IMR-90 (cell line): ENCODE data around the gene FOXO6. TPM values are rescaled to one million over a fixed set of nuclear protein-coding genes. Genes with fewer than 3 reads are reported as not detected.

ENCODE experiments used
- ATAC-seq: fragments of 200-7000 bp; cut with Tn5 transposase; 2 replicates; pipeline ENCODE4 v1.9.1; 2020; ENCODE audit warnings: low read depth, mild to moderate bottlenecking, moderate library complexity
- BruUV-seq: library from RNA; stranded (reverse); fragments of 400-500 nt; replicated peaks from 2 replicates; lab custom pipeline; 2021; lab: Mats Ljungman, UMichigan
- CTCF ChIA-PET: fragments of 300-600 bp; formaldehyde crosslinking; extraction: SDS; loops from one replicate; lab custom pipeline; 2021; ENCODE audit warnings: antibody characterized with exemption; lab: Yijun Ruan, JAX
- POLR2A ChIA-PET: fragments of 300-600 bp; sonication (Branson Sonifier 250); formaldehyde crosslinking; loops from one replicate; lab custom pipeline; 2022; ENCODE audit warnings: antibody characterized with exemption; ENCODE audit not compliant: unreplicated experiment; lab: Charles Lee
- DNase-seq: peaks from one replicate; pipeline ENCODE4 v3.0.0; 2013
- H2AFZ ChIP-seq: replicated peaks from 2 replicates; pipeline ENCODE3; 2013; ENCODE audit warnings: low read length, mild to moderate bottlenecking; ENCODE audit not compliant: poor library complexity
- H2AK5ac ChIP-seq: 2 replicates; pipeline ENCODE4 v1.6.1; 2013; ENCODE audit warnings: low read depth, low read length, inconsistent platforms
- H2AK9ac ChIP-seq: replicated peaks from 2 replicates; pipeline ENCODE3; 2013; ENCODE audit warnings: mild to moderate bottlenecking, low read depth, low read length, moderate library complexity; ENCODE audit not compliant: poor library complexity
- H2BK120ac ChIP-seq: 2 replicates; pipeline ENCODE4 v1.6.1; 2013; ENCODE audit warnings: low read depth, low read length, inconsistent platforms
- H2BK15ac ChIP-seq: 3 replicates; pipeline ENCODE4 v1.6.1; 2013; ENCODE audit warnings: low read depth, low read length, inconsistent platforms
- H2BK20ac ChIP-seq: 2 replicates; pipeline ENCODE4 v1.6.1; 2013; ENCODE audit warnings: low read depth, mild to moderate bottlenecking, inconsistent platforms, low read length, moderate library complexity
- H2BK5ac ChIP-seq: 2 replicates; pipeline ENCODE4 v1.6.1; 2013; ENCODE audit warnings: mild to moderate bottlenecking, low read depth, low read length, inconsistent platforms; ENCODE audit not compliant: poor library complexity, severe bottlenecking
- H3K14ac ChIP-seq: replicated peaks from 2 replicates; pipeline ENCODE4 v1.6.1; 2013; ENCODE audit warnings: low read depth, low read length, inconsistent platforms
- H3K18ac ChIP-seq: 2 replicates; pipeline ENCODE4 v1.6.1; 2013; ENCODE audit warnings: low read depth, low read length, control low read depth
- H3K23ac ChIP-seq: 2 replicates; pipeline ENCODE4 v1.6.1; 2013; ENCODE audit warnings: low read depth, low read length, inconsistent platforms
- H3K27ac ChIP-seq: 2 replicates; pipeline ENCODE4 v1.5.1; 2013; ENCODE audit warnings: mild to moderate bottlenecking, control low read depth, low read length; ENCODE audit not compliant: insufficient read depth
- H3K27me3 ChIP-seq: 2 replicates; pipeline ENCODE4 v1.6.1; 2013; ENCODE audit warnings: low read length; ENCODE audit not compliant: control insufficient read depth, insufficient read depth
- H3K36me3 ChIP-seq: 2 replicates; pipeline ENCODE4 v1.6.1; 2013; ENCODE audit warnings: low read length, mixed read lengths; ENCODE audit not compliant: control insufficient read depth, insufficient read depth
- H3K4ac ChIP-seq: 2 replicates; pipeline ENCODE4 v1.6.1; 2013; ENCODE audit warnings: low read depth, low read length, inconsistent platforms
- H3K4me1 ChIP-seq: 2 replicates; pipeline ENCODE4 v1.6.1; 2013; ENCODE audit warnings: low read length, mixed read lengths; ENCODE audit not compliant: control insufficient read depth, insufficient read depth
- H3K4me2 ChIP-seq: 2 replicates; pipeline ENCODE4 v1.6.1; 2013; ENCODE audit warnings: low read depth, mild to moderate bottlenecking, control low read depth, low read length, moderate library complexity
- H3K4me3 ChIP-seq: 2 replicates; pipeline ENCODE4 v1.5.1; 2013; ENCODE audit warnings: low read depth, mild to moderate bottlenecking, control low read depth, low read length, moderate library complexity; ENCODE audit not compliant: insufficient read depth
- H3K56ac ChIP-seq: 2 replicates; pipeline ENCODE4 v1.6.1; 2013; ENCODE audit warnings: low read length, inconsistent platforms; ENCODE audit not compliant: insufficient read depth; ENCODE audit errors: extremely low read depth
- H3K79me1 ChIP-seq, 2 experiments: 2 replicates each; pipeline ENCODE4 v1.6.1; 2013; ENCODE audit warnings: low read length in 2 of 2, inconsistent platforms in 1 of 2, low read depth in 1 of 2
- H3K9ac ChIP-seq: 2 replicates; pipeline ENCODE4 v1.6.1; 2013; ENCODE audit warnings: low read depth, low read length, control low read depth
- H3K9me1 ChIP-seq: 2 replicates; pipeline ENCODE4 v1.6.1; 2013; ENCODE audit warnings: low read length, inconsistent platforms; ENCODE audit not compliant: insufficient read depth
- H3K9me3 ChIP-seq: 2 replicates; pipeline ENCODE4 v1.6.1; 2013; ENCODE audit warnings: low read length; ENCODE audit not compliant: control insufficient read depth, insufficient read depth
- H4K20me1 ChIP-seq: 2 replicates; pipeline ENCODE4 v1.6.1; 2013; ENCODE audit warnings: low read length, inconsistent platforms; ENCODE audit not compliant: insufficient read depth
- H4K5ac ChIP-seq: 2 replicates; pipeline ENCODE4 v1.6.1; 2013; ENCODE audit warnings: mild to moderate bottlenecking, low read depth, low read length, control low read depth
- H4K8ac ChIP-seq, 2 experiments: 2 replicates each; pipeline ENCODE4 v1.6.1; 2013; ENCODE audit warnings: low read depth in 2 of 2, low read length in 2 of 2, control low read depth in 1 of 2, inconsistent platforms in 1 of 2
- H4K91ac ChIP-seq: 2 replicates; pipeline ENCODE4 v1.6.1; 2013; ENCODE audit warnings: low read depth, low read length, inconsistent platforms; ENCODE audit not compliant: insufficient read depth
- FOS ChIP-seq: fragments of 150-350 bp; IDR thresholded peaks from 2 replicates; pipeline ENCODE4 v1.6.1; 2016; ENCODE audit warnings: low read depth, low read length
- MAFK ChIP-seq: IDR thresholded peaks from 2 replicates; pipeline ENCODE4 v1.6.1; 2012; ENCODE audit warnings: low read depth, low read length, improper control_type of control experiment
- MAZ ChIP-seq: IDR thresholded peaks from 2 replicates; pipeline ENCODE4 v1.6.1; 2012; ENCODE audit warnings: low read depth, mild to moderate bottlenecking, low read length, improper control_type of control experiment, moderate library complexity, borderline replicate concordance
- MXI1 ChIP-seq: IDR thresholded peaks from 2 replicates; pipeline ENCODE4 v1.6.1; 2012; ENCODE audit warnings: low read depth, mild to moderate bottlenecking, low read length, moderate library complexity, borderline replicate concordance
- NFE2L2 ChIP-seq: fragments of 150-350 bp; IDR thresholded peaks from 2 replicates; pipeline ENCODE4 v1.6.1; 2016; ENCODE audit warnings: low read depth, mild to moderate bottlenecking, low read length
- SMC3 ChIP-seq: fragments of 150-350 bp; IDR thresholded peaks from 2 replicates; pipeline ENCODE4 v1.6.1; 2016; ENCODE audit warnings: low read depth, mild to moderate bottlenecking, antibody characterized with exemption, low read length, moderate library complexity
- WGBS, 2 experiments: methylation state at CpG; one replicate each; pipeline versions ENCODE4 v1.1.5 to v1.1.7; 2013; ENCODE audit warnings: missing lambda C conversion rate in 2 of 2; ENCODE audit not compliant: insufficient read length in 1 of 2; ENCODE audit errors: extremely low coverage in 2 of 2; 5-methylcytosine and 5-hydroxymethylcytosine counted together
- dilution Hi-C: fragments of 300-500 bp; cut with HindIII; formaldehyde crosslinking; loops from one replicate; pipeline ENCODE4 v1.14.3; 2018; ENCODE audit warnings: low sequenced_read_pairs; ENCODE audit not compliant: unreplicated experiment
- in situ Hi-C: fragments of 300-500 bp; cut with MboI; formaldehyde crosslinking; loops from 3 replicates; pipeline ENCODE4 v1.14.3; 2019; ENCODE audit warnings: low sequenced_read_pairs, inconsistent platforms, mixed read lengths
- intact Hi-C: fragments of 100-400 bp; cut with micrococcal nuclease; formaldehyde crosslinking; loops from 2 replicates; pipeline ENCODE4 v1.10.0; 2022
- polyA plus RNA-seq, 3 experiments: library from polyadenylated mRNA; depleted of rRNA; stranded (reverse); fragments of >200 nt; gene quantifications; 2 replicates each; pipeline ENCODE4 v1.2.3, GENCODE V29; 2012; ENCODE audit warnings: low replicate concordance in 1 of 3
- total RNA-seq: library from RNA; depleted of rRNA; stranded (reverse); fragments of >200 nt; gene quantifications from 2 replicates; pipeline ENCODE4 v1.2.3, GENCODE V29; 2012
- TF ChIP-seq, protein P1 (sequence below): fragments of 150-350 bp; IDR thresholded peaks from 2 replicates; pipeline ENCODE4 v1.6.1; 2017; ENCODE audit warnings: mild to moderate bottlenecking, antibody characterized with exemption, low read length, low read depth
- TF ChIP-seq, protein P2 (sequence below): fragments of 150-350 bp; IDR thresholded peaks from 2 replicates; pipeline ENCODE4 v1.6.1; 2016; ENCODE audit warnings: low read depth, mild to moderate bottlenecking, low read length, moderate library complexity, borderline replicate concordance

The FOXO6 gene
- total and polyA plus RNA-seq, 2 of the 4 experiments (the other 2 are of a cell fraction), result not detected

DNA sequence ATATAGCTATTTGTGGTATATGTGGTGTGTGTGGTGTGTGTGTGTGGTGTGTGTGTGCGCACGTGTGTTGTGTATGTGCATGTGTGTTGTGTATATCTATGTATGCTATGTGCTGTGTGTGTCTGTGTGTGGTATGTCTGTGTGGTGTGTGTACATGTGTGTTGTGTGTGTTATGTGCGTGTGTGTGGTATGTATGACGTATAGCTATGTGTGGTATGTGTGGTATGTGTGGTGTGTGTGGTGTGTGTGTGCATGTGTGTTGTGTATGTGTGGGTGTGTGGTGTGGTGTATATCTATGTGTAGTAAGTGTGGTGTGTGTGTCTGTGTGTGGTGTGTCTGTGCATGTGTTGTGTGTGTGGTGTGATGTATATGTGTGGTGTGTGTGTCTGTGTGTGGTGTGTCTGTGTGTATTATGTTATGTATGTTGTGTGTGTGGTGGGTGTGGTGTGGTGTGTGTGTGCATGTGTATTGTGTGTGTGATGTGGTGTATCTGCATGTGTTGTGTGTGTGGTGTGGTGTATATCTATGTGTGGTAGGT, 63.4 kb downstream of the FOXO6 start:
- TF ChIP-seq, protein P1, sequence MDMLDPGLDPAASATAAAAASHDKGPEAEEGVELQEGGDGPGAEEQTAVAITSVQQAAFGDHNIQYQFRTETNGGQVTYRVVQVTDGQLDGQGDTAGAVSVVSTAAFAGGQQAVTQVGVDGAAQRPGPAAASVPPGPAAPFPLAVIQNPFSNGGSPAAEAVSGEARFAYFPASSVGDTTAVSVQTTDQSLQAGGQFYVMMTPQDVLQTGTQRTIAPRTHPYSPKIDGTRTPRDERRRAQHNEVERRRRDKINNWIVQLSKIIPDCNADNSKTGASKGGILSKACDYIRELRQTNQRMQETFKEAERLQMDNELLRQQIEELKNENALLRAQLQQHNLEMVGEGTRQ, result no peak
- TF ChIP-seq MXI1 (no peak), FOS (no peak), MAFK (no peak), MAZ (no peak), SMC3 (no peak), NFE2L2 (no peak)
- TF ChIP-seq, protein P2, sequence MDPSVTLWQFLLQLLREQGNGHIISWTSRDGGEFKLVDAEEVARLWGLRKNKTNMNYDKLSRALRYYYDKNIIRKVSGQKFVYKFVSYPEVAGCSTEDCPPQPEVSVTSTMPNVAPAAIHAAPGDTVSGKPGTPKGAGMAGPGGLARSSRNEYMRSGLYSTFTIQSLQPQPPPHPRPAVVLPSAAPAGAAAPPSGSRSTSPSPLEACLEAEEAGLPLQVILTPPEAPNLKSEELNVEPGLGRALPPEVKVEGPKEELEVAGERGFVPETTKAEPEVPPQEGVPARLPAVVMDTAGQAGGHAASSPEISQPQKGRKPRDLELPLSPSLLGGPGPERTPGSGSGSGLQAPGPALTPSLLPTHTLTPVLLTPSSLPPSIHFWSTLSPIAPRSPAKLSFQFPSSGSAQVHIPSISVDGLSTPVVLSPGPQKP, result no peak
- H3K23ac ChIP-seq, result no peak overlapping the region
- peak overlapping the region; percentile 7; the same call in 1 of the 3 replicates for H2BK15ac ChIP-seq
- no peak overlapping the region; the same call in 1 of the 2 replicates for H2AK5ac ChIP-seq
- intact Hi-C loops (no loop called here), in situ Hi-C loops (loop anchor here (25.0 kb wide), 1 partner anchor 387 kb away; no protein-coding TSS in a partner anchor), dilution Hi-C loops (no loop called here)
- ChIA-PET POLR2A (no interaction called here), CTCF (no interaction called here)
- peaks cover 7% of the 10 kb centered on the region; the same call in 1 of the 2 replicates for H3K27me3 ChIP-seq
- H3K27ac ChIP-seq, result no peak overlapping the region
- no peak overlapping the region for H4K5ac ChIP-seq
- H3K4ac ChIP-seq, result no peak overlapping the region
- no TSS peak for BruUV-seq
- peaks cover 5% of the 10 kb centered on the region; the same call in 1 of the 2 replicates for H3K9me1 ChIP-seq
- no peak overlapping the region for H3K4me2 ChIP-seq
- no peak for DNase-seq
- no peak overlapping the region for H4K91ac ChIP-seq
- H2AFZ ChIP-seq, result no peak overlapping the region
- no peak overlapping the region for H4K8ac ChIP-seq
- no peak overlapping the region for H2BK20ac ChIP-seq
- H3K36me3 ChIP-seq, result no peaks in the 10 kb centered on the region
- H3K4me3 ChIP-seq, result no peak overlapping the region
- H3K79me1 ChIP-seq, result no peaks in the 10 kb centered on the region
- no peak overlapping the region for H3K18ac ChIP-seq
- no peak overlapping the region for H3K9ac ChIP-seq
- peak overlapping the region; percentile 78 for H2AK9ac ChIP-seq
- whole genome bisulfite sequencing, 2 experiments, result 93% methylated on average over 4 of the region's 4 CpGs; no CpG with 5 or more reads in 1 of the 2 experiments
- H3K9me3 ChIP-seq, result no peaks in the 10 kb centered on the region
- no peaks in the 10 kb centered on the region; the same call in 1 of the 2 replicates for H4K20me1 ChIP-seq
- no peak overlapping the region for H2BK120ac ChIP-seq
- peak overlapping the region; percentile 91 for H2BK5ac ChIP-seq
- no peak overlapping the region for H3K14ac ChIP-seq
- H3K56ac ChIP-seq, result no peak overlapping the region
- no peak for ATAC-seq
- H3K4me1 ChIP-seq, result no peaks in the 10 kb centered on the region
